NCI-H2227 (cell line): ENCODE measurements around the gene TMEM92.
"Not testable (repeated sequence)": the region's sequence is repeated elsewhere in the genome, so short reads cannot be mapped to it uniquely, and the experiment has no call there.

Source experiments
- DNase-seq: peaks from one replicate; lab custom pipeline; 2025; ENCODE audit not compliant: unreplicated experiment; lab: John Stamatoyannopoulos, UW

The TMEM92 gene

DNA sequence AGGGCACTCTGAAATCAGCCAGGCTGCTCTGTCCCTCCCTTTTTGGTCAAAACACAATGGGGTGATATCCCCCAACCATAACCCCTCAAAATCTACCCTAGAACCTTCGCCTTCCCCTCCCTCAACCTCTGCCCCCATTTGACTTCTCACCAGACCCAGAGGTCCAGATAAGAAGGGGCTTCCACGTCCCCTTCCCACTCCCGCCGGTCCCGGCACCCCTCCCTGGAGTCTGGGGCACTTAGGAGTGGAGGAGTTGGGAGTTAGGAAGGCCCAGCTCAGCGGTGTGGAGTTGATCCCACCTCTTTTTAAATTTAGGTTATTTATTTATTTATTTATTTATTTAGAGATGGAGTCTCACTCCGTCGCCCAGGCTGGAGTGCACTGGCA lies 619 bp upstream of the TMEM92 start:
- DNase-seq: no peak

DNA sequence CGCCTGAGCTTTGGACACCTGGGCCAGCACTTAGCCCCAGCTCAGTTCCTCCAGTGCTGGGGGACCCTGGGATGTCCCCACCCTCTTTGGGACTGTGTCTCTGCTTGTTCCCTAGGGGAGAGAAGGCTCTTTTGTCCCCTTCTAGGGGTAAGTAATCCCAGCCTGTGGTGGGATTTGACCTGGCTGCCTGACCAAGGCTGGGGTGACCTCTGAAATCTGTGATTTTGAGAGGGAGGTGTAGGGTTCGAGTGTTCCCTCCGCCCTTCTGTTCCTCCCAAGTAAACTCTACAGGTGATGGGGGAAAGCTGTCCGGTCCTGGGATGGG lies 593 bp downstream of the TMEM92 start:
- DNase-seq: no peak

DNA sequence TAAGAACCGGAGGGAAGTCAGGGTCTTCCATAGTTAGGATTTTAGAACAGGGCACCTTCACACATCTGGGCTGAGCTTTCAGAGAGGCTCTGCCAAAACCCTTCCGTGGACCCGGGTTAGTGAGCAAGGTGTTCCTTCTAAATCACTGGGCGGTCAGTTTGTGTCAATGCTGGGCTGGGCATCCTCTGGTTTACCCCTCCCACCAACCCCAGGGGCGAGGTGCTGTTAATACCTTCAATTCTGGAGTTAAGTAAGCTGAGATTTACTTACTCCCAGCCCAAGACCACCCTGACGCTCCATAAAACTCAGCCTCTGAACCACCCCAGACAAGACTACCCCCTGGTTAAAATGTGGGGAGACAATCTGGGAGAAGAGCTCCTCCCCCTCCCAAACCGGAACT lies 1.0 kb downstream of the TMEM92 start:
- DNase-seq: no peak

DNA sequence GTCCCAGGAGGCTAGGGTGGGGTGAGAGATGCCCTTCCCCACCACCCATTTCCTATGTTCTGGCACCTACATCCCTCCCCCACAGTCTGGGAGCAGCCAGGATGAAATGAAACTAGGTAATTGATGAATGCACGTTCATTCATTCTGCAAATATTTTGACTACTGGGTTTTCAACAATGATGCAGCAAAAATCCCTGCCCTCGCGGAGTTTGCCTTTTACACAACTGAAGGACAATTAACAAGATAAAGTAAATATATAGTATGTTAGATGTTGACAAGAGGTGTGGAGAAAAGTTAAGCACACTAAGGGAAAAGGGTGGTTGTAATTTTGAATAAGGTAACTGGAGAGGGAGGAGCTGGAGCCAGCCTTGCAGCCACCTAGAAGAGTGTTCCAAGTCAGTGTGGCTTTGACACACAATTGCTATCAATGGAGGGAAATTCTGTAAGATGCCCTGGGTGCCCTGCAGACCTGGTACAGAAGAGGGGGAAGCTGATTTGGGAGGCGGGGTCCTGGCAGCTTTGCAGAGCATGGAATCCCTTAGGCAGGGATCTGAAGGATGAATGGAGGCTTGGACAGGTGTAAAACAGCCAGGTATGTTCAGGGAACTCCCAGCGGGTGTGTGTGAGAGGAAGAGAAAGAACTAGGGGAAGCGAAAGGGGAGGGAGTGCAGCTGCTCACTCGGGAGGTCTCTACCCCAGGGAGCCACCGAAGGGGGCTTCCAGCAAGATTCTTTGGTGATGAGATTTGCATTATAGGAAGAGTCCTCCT lies 2.5 kb downstream of the TMEM92 start:
- DNase-seq: no peak

DNA sequence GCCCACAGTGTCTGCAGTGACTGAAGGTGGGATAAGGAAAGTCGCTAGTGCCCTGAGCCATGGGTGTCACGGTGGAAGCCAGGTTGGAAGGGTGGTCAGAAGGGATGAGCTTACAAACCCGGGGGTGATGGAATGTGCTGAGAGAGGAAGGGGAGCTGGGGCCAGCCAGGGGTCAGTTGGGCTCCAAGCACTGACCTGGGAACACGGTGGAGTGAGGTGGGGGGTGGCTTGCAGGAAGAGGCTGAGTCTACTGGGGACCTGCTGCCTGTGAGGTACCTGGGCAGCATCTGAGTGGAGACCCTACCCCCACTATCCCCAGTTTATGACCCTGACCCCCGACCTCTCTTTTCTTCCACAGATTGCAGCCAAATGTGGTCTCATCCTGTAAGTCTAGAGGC lies 3.1 kb downstream of the TMEM92 start:
- DNase-seq: no peak

DNA sequence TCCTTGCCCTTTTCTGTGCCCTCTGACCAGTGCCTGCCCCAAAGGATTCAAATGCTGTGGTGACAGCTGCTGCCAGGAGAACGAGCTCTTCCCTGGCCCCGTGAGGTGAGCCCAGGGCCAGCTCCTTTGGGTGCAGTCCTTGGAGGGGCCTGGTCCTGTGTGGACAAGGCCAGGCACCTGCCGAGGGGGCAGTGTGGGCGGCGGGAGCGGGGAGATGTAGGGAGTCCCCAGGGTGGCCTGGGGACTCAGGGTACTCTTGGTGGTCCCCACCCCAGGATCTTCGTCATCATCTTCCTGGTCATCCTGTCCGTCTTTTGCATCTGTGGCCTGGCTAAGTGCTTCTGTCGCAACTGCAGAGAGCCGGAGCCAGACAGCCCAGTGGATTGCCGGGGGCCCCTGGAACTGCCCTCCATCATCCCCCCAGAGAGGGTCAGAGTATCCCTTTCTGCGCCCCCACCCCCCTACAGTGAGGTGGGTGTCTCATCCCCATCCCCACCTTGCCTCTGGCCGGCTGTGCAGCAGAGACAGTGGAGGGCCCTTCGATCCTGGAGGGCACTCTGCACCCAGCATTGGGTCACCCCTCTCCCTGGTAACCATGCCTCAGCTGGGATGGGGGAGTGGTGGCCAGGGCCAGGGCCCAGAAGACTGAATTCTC lies 4.4 kb downstream of the TMEM92 start:
- DNase-seq: no peak

DNA sequence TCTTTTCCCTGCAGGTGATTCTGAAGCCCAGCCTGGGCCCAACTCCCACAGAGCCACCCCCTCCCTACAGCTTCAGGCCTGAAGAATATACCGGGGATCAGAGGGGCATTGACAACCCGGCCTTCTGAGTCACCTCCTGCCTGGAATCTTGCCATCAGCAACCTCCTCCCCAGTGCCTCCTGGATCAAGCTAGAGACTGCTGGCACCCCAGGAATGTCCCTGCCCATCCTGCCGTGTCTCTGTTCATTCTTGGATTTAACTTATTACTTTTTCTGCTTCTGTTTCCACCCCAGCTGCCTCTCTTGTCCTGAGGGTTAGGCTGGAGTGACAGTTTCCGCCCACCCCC lies 4.9 kb downstream of the TMEM92 start:
- DNase-seq: no peak

DNA sequence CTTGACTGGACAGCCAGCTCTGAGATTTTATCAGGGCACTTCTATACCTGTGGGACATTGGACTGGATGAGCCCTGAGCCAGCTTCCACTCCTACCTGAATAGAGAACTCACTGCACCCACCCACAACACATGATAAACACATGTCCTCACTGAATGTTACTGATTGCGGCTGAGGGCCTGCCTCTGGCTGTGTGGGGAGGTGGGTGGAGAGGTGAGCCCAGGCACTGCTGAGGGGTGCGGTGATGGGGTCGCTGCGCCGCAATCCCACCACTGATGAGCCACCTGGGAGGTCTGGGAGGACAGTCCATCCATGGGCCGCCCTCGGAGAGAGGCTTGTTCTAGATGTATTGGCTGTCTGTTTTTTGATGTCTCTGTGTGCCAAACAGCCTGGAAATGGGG lies 5.4 kb downstream of the TMEM92 start:
- no peak for DNase-seq

DNA sequence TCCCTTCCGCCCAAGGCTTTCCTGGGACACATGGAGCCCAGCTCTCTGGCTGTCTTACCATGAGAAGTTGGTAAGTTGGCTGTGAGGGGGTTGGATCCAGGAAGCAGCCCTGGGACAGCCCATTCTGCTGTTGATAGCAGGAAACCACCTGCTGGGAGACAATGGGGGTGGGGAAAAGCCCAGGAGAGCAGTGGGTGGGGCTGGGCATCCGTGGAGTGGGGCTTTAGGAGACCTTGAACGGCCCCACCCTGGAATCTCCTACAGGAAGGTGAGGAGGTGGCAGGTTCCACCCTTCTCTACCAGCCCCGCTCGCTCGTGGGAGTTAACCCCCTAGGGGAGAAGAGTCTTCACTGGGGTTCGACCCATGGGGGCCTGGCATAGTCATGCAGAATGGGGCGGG lies 5.8 kb downstream of the TMEM92 start:
- no peak for DNase-seq

DNA sequence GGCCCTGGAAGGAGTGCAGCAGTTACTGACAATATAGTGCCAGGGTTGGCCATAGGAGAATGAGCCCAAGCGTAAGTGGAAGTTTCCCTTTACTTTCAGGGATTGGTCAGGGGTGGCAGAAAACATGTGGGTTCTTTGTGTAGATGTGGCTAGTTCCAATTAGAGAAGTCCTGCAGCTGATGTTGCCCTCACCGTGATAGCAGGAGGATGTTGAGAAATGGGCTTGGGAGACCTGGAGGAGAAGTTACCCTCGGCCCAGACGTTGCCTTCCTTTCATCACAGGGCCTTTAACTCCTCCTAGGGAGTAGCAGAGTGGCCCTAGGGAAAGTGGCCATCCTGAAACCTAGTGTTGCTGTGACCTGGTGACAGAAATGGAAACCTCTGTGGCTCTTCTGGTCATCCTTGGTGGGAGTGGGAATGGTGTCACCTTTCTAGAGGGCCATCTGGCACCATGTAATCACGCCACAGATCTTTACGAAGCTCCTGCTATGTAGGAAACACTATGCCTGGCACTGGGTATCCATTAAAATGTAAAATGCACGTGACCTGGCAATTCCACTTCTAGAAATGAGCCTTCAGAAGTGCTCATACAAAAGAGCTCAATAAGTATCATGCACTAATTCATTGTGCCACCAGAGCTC lies 6.7 kb downstream of the TMEM92 start:
- no peak for DNase-seq

DNA sequence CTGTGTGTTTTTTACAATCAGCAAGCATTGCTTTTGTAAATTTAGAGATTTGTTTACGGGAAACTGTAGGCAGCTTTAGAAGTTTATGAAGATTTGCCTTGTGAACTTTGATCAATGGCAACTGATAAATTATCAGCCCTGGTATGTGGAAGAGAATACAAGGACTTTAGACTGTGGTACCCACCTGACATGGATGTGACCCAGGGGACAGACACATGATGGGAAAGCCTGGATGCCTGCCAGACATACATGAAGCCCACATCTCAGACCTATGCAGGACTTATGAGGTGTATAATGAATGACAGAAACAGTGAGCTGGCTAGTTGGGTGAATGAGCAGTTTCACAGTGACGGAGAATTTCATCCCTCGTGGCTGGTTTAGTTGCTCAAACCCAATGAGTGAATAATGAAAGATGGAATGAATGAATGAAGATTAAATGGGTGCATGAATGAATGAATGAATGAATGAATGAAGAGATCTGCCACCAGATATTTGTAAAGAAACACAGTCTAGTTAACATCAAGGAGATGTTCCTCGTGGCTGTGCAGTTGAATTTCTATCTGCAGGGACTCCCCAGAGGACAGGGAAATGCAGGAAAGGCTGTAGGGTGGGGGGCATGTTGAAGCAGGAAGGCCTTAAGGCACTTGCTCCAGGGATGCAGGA lies 7.6 kb downstream of the TMEM92 start:
- DNase-seq: no peak

DNA sequence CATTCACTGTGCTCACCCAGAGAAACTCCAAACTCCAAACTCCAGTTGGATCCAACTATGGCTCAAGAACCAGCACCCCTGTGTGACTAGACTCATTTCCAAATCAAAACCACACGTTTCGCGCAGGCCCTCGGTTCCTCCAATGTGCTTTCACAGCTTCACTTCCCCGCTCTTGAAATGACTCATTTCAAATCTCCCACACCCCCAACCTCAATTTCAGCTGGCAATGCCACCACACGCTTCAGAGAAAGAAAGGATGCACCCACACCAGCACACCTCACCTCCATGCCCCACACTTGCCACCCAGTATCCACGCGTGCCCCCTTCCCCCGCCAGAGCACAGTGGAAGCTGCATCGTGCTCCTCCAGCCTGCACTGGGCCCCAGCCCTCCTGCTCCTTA lies 9.0 kb downstream of the TMEM92 start:
- no peak for DNase-seq

DNA sequence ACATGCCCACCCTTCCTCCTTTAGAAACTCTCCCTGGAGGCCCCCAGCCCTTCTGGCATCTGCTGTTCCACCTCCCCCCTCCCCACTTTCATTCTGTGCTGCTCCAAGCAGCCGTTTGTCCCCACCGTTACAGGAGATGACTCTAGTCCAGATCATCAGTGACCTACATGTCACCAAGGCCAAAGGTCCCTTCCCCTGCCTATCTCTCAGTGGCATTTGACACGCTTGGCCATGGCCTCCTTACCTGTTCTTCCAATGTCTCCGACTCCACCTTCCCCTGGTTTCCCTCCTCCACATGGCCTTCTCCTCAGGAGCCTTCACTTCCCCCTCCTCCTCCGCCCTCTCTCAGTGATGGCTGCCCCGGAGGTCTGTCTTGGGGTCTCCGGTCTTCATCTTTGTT lies 9.4 kb downstream of the TMEM92 start:
- no peak for DNase-seq

DNA sequence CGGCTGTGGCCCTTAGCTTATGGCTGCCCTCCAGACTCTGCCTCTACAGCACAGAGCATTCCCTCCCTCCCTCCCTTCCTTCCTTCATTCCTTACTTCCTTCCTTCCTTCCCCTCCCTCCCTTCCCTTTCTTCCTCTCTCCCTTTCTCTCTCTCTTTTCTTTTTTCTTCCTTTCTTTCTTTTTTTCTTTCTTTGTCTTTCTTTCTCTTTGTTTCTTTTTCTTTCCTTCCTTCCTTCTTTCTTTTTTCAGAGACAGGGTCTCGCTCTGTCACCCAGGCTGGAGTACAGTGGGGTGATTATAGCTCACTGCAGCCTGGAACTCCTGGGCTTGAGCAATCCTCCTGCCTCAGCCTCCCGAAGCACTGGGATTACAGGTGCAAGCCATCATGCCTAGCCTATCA lies 11.7 kb downstream of the TMEM92 start:
- DNase-seq: no peak

DNA sequence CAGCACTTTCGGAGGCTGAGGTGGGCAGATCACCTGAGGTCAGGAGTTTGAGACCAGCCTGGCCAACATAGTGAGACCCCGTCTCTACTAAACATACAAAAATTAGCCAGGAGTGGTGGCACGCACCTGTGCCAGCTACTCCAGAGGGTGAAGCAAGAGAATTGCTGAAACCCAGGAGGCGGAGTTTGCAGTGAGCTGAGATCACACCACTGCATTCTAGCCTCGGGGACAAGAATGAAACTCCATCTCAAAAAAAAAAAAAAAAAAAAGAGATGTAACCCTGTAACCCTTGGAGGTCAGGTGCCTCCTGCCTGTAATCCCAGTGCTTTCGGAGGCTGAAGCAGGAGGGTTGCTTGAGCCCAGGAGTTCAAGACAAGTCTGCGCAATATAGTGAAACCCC lies 13.0 kb downstream of the TMEM92 start:
- not testable (repeated sequence) for DNase-seq

DNA sequence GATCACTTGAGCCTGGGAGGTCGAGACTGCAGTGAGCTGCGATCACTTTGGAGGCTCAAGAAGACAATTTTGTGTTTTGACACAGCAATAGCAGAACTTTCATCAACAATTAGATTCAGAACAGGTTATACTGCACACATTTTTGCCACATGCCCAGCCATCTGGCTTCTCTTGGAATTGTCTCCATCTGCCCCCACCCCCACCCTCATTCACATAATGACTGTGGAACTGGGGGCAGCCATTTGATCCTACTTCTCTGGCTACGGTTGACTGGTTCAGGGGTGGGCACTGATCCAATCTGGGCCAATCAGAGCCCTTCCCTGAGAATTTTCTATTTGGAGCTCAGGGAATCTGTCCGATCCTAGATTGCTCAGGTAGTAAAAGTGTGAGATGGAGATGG lies 14.0 kb downstream of the TMEM92 start:
- no peak for DNase-seq

DNA sequence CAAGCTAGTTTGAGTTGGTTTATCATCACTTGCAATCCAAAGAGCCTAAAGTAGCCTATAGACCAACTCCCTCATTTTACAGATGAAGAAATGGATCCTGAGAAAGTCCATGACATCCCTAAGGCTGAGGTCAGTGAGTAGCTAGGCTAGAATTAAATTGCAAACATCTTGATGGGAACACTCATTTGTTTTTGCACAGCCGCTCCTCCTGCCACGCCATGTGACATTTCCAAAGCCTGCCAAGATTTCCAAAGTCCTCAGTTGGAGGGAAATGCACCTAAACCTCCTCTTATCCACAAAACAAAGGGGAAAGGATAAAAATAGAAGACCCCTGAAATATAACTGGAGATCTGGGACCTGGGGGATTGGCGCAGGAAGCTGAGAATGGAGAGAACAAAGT lies 15.0 kb downstream of the TMEM92 start:
- DNase-seq: no peak

DNA sequence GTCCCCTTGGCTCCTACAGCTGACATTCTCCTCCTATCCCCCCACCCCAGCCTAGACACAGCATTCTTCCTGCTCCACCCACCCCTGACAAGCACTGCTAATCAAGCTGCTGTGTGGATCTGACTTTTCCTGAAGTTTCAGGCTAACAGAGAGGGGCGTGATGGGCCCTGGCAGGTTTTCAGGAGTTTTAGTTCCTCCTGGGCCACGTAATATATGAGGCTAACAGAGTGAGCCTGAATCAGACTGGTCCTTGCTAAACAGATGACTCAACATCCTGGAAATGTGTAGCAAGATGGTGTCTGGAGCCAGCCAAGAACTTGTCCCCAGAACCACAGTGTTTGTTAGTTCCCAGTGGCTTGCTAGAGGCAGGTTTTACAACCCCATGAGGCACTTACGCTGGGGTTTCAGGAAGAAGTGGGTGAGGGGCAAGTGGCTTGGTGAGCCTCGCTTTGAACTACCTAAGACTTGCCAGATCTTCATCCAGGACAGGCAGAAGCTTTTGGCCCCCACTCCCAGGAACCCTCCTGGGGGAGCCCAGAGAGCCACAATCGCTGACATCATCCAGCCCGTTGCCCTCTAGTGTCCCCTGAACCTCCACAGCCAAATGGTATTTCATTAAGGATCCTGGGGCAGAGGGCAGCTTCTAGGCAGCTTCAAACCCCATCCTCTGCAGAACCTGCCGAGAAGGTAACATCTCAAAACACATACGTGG lies 15.9 kb downstream of the TMEM92 start:
- DNase-seq: no peak

DNA sequence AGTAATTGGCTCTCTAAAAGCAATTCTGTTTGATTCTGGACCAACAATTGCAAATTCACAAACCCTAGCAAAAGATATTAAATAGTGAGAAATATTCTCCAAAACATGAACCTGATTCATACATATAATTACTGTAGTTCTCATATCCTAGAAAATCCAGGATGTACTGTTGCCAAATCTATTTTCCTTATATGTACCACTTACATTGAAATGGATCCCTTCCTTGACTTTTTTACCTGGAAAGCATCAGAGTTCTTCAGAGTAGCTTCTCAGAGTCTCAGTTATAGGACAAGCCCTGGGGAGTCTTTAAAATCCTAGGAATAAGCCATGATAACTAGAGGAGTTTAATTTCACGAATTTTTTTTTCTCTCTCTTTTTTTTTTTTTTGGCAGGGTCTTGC lies 16.7 kb downstream of the TMEM92 start:
- no peak for DNase-seq

DNA sequence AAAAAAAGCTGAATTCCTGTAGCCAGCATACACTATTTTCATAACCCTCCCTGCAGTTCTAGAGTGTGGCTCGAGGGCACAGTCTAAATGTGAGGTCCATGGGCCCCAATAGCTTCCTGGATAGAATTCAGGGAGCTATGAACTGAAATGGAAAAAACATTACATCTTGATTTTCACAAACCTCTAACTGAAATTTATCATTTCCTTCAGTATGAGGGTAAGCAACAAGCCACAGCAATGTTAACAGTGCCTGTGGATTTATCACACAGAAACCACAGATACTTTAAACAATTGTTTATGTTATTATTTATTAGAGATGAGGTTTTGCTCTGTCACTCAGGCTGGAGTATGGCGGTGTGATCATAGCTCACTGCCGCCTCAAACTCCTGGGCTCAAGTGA lies 18.2 kb downstream of the TMEM92 start:
- no peak for DNase-seq

DNA sequence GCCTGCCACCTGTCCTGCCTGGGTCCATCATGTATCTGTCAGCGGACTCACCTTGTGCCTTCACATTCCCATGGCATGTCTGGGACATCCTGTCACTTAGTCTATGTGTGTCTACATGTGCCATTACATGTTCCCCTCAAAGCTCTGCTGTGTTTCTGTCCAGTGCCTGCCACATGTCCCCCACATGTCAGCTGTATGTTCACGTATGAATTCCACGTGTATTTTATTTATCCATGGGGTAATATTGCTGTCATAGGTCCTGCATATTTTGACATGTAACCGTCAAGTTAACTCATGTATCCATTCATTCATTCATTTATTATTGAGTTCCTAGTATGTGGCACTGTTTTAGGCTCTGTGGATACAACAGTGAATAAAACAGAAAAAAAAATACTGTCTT lies 20.8 kb downstream of the TMEM92 start:
- no peak for DNase-seq
